HEK293 (cell line): ENCODE measurements around the gene SRBD1.

Source experiments
- CTCF ChIA-PET: fragments of 350-600 bp; formaldehyde crosslinking; extraction: SDS; loops from one replicate; lab custom pipeline; 2021; ENCODE audit warnings: antibody characterized with exemption; lab: Yijun Ruan, JAX
- POLR2A ChIA-PET: fragments of 300-600 bp; formaldehyde crosslinking; extraction: SDS; loops from one replicate; lab custom pipeline; 2020; ENCODE audit warnings: antibody characterized with exemption, inconsistent platforms; lab: Yijun Ruan, JAX
- H3K27ac ChIP-seq: fragments of 200-500 bp; sonication (Bioruptor generic); 2 replicates; pipeline ENCODE4 v1.5.1; 2014; ENCODE audit warnings: low read depth, low read length, control low read depth, inconsistent platforms; ENCODE audit errors: extremely low read depth
- H3K36me3 ChIP-seq, 2 experiments: fragments of 200-500 bp in 1 of 2; sonication (Bioruptor generic) in 1 of 2; 1 replicate in 1 of 2; 2 replicates in 1 of 2; pipeline ENCODE4 v1.5.1; 2014 to 2017; ENCODE audit warnings: inconsistent platforms in 2 of 2, low read length in 2 of 2; ENCODE audit not compliant: control insufficient read depth in 2 of 2, insufficient read depth in 1 of 2
- H3K4me1 ChIP-seq: fragments of 200-500 bp; sonication (Bioruptor generic); 2 replicates; pipeline ENCODE4 v1.5.1; 2014; ENCODE audit warnings: mild to moderate bottlenecking, low read length, inconsistent platforms; ENCODE audit not compliant: control insufficient read depth, insufficient read depth
- H3K4me3 ChIP-seq: 2 replicates; pipeline ENCODE4 v1.5.1; 2011; ENCODE audit warnings: low read depth, mild to moderate bottlenecking, control low read depth, low read length, moderate library complexity
- H3K9me3 ChIP-seq: fragments of 200-500 bp; sonication (Bioruptor generic); 2 replicates; pipeline ENCODE4 v1.5.1; 2014; ENCODE audit warnings: low read depth, low read length, inconsistent platforms; ENCODE audit not compliant: control insufficient read depth, insufficient read depth
- EGR2 ChIP-seq: fragments of 450-650 bp; formaldehyde crosslinking; IDR thresholded peaks from 2 replicates; pipeline ENCODE4 v1.5.1; 2016; ENCODE audit warnings: low read depth, missing biosample characterization, missing genetic modification characterization
- FEZF1 ChIP-seq: fragments of 450-650 bp; formaldehyde crosslinking; IDR thresholded peaks from 2 replicates; pipeline ENCODE4 v1.5.1; 2016; ENCODE audit warnings: missing biosample characterization, missing genetic modification characterization
- WT1 ChIP-seq: fragments of 450-650 bp; formaldehyde crosslinking; IDR thresholded peaks from 2 replicates; pipeline ENCODE4 v1.5.1; 2016; ENCODE audit warnings: missing biosample characterization, missing genetic modification characterization
- ZBTB17 ChIP-seq: fragments of 450-650 bp; formaldehyde crosslinking; IDR thresholded peaks from 2 replicates; pipeline ENCODE4 v1.5.1; 2016; ENCODE audit warnings: missing biosample characterization, missing genetic modification characterization
- ZBTB7A ChIP-seq: fragments of 450-650 bp; formaldehyde crosslinking; IDR thresholded peaks from 2 replicates; pipeline ENCODE4 v1.5.1; 2016; ENCODE audit warnings: low read depth, missing biosample characterization, missing genetic modification characterization
- ZBTB8A ChIP-seq: fragments of 450-650 bp; formaldehyde crosslinking; IDR thresholded peaks from 2 replicates; pipeline ENCODE4 v1.5.1; 2016; ENCODE audit warnings: missing biosample characterization, missing genetic modification characterization
- ZNF112 ChIP-seq: fragments of 450-650 bp; formaldehyde crosslinking; IDR thresholded peaks from 2 replicates; pipeline ENCODE4 v1.5.0; 2017; ENCODE audit warnings: missing biosample characterization, missing genetic modification characterization
- ZNF2 ChIP-seq: fragments of 450-650 bp; formaldehyde crosslinking; IDR thresholded peaks from 2 replicates; pipeline ENCODE4 v1.5.1; 2016; ENCODE audit warnings: missing biosample characterization, missing genetic modification characterization
- ZNF239 ChIP-seq: fragments of 450-650 bp; formaldehyde crosslinking; IDR thresholded peaks from 2 replicates; pipeline ENCODE4 v1.5.1; 2016; ENCODE audit warnings: missing biosample characterization, missing genetic modification characterization
- ZNF24 ChIP-seq: fragments of 450-650 bp; formaldehyde crosslinking; IDR thresholded peaks from 2 replicates; pipeline ENCODE4 v1.5.1; 2016; ENCODE audit warnings: missing biosample characterization, missing genetic modification characterization
- ZNF423 ChIP-seq: fragments of 450-650 bp; formaldehyde crosslinking; IDR thresholded peaks from 2 replicates; pipeline ENCODE4 v1.5.1; 2016; ENCODE audit warnings: missing biosample characterization, missing genetic modification characterization
- ZNF624 ChIP-seq: fragments of 450-650 bp; formaldehyde crosslinking; IDR thresholded peaks from 2 replicates; pipeline ENCODE4 v1.5.1; 2017; ENCODE audit warnings: missing biosample characterization, missing genetic modification characterization
- ZNF785 ChIP-seq: fragments of 450-650 bp; formaldehyde crosslinking; IDR thresholded peaks from 2 replicates; pipeline ENCODE4 v1.5.1; 2016; ENCODE audit warnings: missing biosample characterization, missing genetic modification characterization
- TF ChIP-seq, protein P1 (sequence below): fragments of 450-650 bp; formaldehyde crosslinking; IDR thresholded peaks from 2 replicates; pipeline ENCODE4 v1.5.1; 2016; ENCODE audit warnings: missing biosample characterization, missing genetic modification characterization
- TF ChIP-seq, protein P2 (sequence below): fragments of 450-650 bp; formaldehyde crosslinking; IDR thresholded peaks from 2 replicates; pipeline ENCODE4 v1.5.0; 2017; ENCODE audit warnings: missing biosample characterization, missing genetic modification characterization, borderline replicate concordance
- TF ChIP-seq, protein P3 (sequence below): fragments of 450-650 bp; formaldehyde crosslinking; IDR thresholded peaks from 2 replicates; pipeline ENCODE4 v1.5.1; 2017; ENCODE audit warnings: missing biosample characterization, missing genetic modification characterization
- TF ChIP-seq, protein P4 (sequence below): fragments of 450-650 bp; formaldehyde crosslinking; IDR thresholded peaks from 2 replicates; pipeline ENCODE4 v1.5.1; 2016; ENCODE audit warnings: missing biosample characterization, missing genetic modification characterization, low read depth
- TF ChIP-seq, protein P5 (sequence below): sonication (generic); formaldehyde crosslinking; IDR thresholded peaks from 2 replicates; pipeline ENCODE4 v1.8.1; 2022; ENCODE audit warnings: mild to moderate bottlenecking, moderate library complexity, missing genetic modification reagents

The SRBD1 gene

DNA sequence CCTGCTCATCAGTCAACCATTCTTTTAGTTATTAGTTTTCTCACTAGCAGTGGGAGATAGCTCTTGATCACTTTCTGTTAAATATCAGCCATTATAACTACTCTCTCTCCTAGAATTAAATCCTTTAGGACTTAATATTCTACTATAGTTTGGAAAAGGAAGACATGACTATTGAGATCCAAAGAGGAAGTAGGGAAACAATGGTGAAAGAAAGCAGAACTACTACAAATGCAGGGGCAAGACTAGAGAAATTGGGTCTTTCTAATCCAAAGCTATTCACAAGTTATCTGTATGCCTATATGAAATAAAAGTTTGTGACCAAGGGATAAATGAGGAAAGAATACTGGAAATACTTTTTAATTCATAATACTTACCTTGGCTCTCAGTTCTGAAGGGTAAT is 65.1 kb downstream of the SRBD1 start:
- Histone ChIP-seq H3K36me3 (peaks cover 0 to 51% of the 10 kb centered on the region in 2 experiments), H3K27ac (no peak overlapping the region), H3K9me3 (no peaks in the 10 kb centered on the region), H3K4me1 (no peaks in the 10 kb centered on the region), H3K4me3 (no peak overlapping the region)
- POLR2A ChIA-PET = no interaction called here
- CTCF ChIA-PET = no interaction called here
- TF ChIP-seq ZNF2 (tag by site-specific recombination) (no peak), ZNF423 (tag by site-specific recombination) (no peak)
- TF ChIP-seq, protein P1, sequence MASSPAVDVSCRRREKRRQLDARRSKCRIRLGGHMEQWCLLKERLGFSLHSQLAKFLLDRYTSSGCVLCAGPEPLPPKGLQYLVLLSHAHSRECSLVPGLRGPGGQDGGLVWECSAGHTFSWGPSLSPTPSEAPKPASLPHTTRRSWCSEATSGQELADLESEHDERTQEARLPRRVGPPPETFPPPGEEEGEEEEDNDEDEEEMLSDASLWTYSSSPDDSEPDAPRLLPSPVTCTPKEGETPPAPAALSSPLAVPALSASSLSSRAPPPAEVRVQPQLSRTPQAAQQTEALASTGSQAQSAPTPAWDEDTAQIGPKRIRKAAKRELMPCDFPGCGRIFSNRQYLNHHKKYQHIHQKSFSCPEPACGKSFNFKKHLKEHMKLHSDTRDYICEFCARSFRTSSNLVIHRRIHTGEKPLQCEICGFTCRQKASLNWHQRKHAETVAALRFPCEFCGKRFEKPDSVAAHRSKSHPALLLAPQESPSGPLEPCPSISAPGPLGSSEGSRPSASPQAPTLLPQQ (tag by site-specific recombination) = no peak
- TF ChIP-seq, protein P2, sequence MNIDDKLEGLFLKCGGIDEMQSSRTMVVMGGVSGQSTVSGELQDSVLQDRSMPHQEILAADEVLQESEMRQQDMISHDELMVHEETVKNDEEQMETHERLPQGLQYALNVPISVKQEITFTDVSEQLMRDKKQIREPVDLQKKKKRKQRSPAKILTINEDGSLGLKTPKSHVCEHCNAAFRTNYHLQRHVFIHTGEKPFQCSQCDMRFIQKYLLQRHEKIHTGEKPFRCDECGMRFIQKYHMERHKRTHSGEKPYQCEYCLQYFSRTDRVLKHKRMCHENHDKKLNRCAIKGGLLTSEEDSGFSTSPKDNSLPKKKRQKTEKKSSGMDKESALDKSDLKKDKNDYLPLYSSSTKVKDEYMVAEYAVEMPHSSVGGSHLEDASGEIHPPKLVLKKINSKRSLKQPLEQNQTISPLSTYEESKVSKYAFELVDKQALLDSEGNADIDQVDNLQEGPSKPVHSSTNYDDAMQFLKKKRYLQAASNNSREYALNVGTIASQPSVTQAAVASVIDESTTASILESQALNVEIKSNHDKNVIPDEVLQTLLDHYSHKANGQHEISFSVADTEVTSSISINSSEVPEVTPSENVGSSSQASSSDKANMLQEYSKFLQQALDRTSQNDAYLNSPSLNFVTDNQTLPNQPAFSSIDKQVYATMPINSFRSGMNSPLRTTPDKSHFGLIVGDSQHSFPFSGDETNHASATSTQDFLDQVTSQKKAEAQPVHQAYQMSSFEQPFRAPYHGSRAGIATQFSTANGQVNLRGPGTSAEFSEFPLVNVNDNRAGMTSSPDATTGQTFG (tag by site-specific recombination) = no peak

DNA sequence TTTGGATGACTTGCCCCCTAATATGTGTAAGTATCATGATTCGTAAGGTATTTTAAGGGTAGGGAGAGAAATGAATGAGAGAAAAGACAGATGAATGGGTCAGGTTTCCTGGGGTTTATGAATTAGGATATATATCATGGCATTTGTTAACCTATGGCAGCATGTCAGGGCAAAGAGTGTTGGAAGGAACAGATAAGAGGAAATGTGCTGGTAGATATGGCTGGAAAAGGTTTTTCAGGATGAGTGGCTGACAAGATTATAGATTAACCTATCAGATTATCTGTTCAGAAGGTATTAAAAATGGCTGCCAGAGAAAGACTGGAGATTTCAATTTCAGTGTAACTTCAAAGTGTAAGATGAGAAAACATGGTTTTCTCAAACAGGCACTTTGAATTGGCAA is 67.8 kb downstream of the SRBD1 start:
- no peak for TF ChIP-seq EGR2 (tag by site-specific recombination)
- no peak for TF ChIP-seq ZBTB8A (tag by site-specific recombination)
- no peak for TF ChIP-seq ZNF624
- no peak for TF ChIP-seq ZBTB17 (tag by site-specific recombination)
- no peak for TF ChIP-seq ZNF785 (tag by site-specific recombination)
- TF ChIP-seq FEZF1 = no peak
- TF ChIP-seq WT1 (tag by site-specific recombination) = no peak
- TF ChIP-seq, protein P3, sequence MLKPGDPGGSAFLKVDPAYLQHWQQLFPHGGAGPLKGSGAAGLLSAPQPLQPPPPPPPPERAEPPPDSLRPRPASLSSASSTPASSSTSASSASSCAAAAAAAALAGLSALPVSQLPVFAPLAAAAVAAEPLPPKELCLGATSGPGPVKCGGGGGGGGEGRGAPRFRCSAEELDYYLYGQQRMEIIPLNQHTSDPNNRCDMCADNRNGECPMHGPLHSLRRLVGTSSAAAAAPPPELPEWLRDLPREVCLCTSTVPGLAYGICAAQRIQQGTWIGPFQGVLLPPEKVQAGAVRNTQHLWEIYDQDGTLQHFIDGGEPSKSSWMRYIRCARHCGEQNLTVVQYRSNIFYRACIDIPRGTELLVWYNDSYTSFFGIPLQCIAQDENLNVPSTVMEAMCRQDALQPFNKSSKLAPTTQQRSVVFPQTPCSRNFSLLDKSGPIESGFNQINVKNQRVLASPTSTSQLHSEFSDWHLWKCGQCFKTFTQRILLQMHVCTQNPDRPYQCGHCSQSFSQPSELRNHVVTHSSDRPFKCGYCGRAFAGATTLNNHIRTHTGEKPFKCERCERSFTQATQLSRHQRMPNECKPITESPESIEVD (tag by site-specific recombination) = no peak
- TF ChIP-seq ZBTB7A (tag by site-specific recombination) = no peak
- no peak for TF ChIP-seq ZNF239
- TF ChIP-seq, protein P4, sequence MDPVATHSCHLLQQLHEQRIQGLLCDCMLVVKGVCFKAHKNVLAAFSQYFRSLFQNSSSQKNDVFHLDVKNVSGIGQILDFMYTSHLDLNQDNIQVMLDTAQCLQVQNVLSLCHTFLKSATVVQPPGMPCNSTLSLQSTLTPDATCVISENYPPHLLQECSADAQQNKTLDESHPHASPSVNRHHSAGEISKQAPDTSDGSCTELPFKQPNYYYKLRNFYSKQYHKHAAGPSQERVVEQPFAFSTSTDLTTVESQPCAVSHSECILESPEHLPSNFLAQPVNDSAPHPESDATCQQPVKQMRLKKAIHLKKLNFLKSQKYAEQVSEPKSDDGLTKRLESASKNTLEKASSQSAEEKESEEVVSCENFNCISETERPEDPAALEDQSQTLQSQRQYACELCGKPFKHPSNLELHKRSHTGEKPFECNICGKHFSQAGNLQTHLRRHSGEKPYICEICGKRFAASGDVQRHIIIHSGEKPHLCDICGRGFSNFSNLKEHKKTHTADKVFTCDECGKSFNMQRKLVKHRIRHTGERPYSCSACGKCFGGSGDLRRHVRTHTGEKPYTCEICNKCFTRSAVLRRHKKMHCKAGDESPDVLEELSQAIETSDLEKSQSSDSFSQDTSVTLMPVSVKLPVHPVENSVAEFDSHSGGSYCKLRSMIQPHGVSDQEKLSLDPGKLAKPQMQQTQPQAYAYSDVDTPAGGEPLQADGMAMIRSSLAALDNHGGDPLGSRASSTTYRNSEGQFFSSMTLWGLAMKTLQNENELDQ (tag by site-specific recombination) = no peak
- no peak for TF ChIP-seq ZNF24 (tag by site-specific recombination)
- TF ChIP-seq, protein P5, sequence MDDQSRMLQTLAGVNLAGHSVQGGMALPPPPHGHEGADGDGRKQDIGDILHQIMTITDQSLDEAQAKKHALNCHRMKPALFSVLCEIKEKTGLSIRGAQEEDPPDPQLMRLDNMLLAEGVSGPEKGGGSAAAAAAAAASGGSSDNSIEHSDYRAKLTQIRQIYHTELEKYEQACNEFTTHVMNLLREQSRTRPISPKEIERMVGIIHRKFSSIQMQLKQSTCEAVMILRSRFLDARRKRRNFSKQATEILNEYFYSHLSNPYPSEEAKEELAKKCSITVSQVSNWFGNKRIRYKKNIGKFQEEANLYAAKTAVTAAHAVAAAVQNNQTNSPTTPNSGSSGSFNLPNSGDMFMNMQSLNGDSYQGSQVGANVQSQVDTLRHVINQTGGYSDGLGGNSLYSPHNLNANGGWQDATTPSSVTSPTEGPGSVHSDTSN (CRISPR knock-in tag) = no peak
- no peak for TF ChIP-seq ZNF112 (tag by site-specific recombination)
- peaks cover 0 to 60% of the 10 kb centered on the region in 2 experiments for H3K36me3 ChIP-seq
- ChIA-PET POLR2A (no interaction called here), CTCF (no interaction called here)
- no peak overlapping the region for H3K27ac ChIP-seq
- no peaks in the 10 kb centered on the region for H3K4me1 ChIP-seq
- no peaks in the 10 kb centered on the region for H3K9me3 ChIP-seq
- H3K4me3 ChIP-seq = no peak overlapping the region
